Activated CD8-positive, alpha-beta memory T cell treated with anti-CD3 and anti-CD28 coated beads for 1 hour (primary cell): ENCODE results near the gene MVB12B.
A peak's percentile ranks its signal among the peaks of the same experiment; 100 is the strongest.

ENCODE experiments used
- DNase-seq, 2 donors: peaks; one replicate each; pipeline ENCODE4 v3.0.0-alpha.2; 2020; ENCODE audit warnings: low read depth in 1 of 2; ENCODE audit errors: extremely low read depth in 1 of 2

MVB12B gene

DNA sequence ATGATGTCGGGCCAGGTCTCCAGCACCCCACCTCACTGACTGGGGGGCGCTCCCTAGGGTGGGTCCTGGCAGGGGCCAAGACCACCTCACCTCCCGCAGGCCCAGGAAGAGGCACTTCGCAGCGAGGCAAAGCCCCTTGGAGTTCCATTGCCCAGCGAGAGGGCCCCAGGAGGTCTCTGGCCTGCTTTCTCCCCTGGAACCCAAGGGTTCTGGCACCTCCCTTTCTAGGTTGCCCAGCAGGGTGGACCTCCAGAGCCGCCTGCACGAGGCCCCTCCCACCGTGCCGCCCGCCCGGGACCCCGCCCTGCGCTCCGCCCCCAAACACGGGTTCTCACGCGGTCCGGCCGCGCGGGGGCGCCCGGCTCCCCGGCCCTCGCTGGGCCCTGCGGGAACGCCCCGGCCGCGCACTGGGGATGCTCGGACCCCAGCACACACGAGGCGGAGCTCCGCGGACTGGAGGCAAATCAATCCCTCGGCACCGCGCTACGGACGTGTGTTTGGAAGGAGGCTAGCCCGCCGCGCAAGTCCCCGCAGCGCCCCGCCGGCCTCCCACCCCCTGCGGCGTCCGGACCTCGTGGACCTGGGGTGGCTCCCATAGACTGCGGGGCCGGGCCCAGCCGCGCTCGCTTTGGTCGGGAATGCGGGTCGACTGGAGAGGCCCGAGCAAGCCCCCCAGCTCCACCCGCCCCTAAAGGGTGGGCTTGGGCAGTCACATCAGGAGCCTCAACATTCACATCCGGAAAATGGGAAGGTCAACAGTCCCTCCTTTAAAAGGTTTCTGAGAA lies 187.6 kb downstream of the MVB12B start:
- DNase-seq: peak in 1 of 2 donors; percentile 38

GRCh38 chr9:126515001-126515872 lies 188.6 kb downstream of the MVB12B start:
- DNase-seq: no peak

GRCh38 chr9:126515873-126516505 lies 189.4 kb downstream of the MVB12B start:
- no peak for DNase-seq

- no peak for DNase-seq
Measured at GRCh38 chr9:126516561-126516935, 189.9 kb downstream of the MVB12B start.

GRCh38 chr9:126516936-126517832 lies 190.6 kb downstream of the MVB12B start:
- no peak for DNase-seq

DNA sequence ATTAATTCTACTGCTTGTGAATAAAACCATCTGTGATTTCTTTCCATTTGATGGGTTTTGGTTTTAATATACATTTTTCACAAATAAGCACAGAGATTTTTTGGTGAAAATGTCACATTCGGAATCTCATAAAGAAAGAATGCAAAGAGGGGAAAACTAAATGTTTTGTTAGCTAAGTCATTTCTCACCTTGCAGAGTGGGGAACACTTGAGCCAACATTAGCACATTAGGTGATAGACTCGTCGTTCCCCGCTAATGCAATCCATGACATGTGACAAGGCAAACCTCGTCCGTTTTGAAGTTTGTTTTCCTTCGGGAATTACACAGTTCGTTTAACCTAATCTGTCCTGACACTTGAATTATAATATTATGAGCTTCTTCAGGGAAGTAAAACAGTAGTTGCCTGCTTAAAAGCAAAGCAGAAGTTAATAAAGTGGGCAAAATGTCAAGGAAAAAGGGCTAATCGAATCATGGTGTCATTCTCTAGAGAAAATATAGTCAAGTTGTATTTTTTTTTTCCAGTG lies 191.3 kb downstream of the MVB12B start:
- no peak for DNase-seq

DNA sequence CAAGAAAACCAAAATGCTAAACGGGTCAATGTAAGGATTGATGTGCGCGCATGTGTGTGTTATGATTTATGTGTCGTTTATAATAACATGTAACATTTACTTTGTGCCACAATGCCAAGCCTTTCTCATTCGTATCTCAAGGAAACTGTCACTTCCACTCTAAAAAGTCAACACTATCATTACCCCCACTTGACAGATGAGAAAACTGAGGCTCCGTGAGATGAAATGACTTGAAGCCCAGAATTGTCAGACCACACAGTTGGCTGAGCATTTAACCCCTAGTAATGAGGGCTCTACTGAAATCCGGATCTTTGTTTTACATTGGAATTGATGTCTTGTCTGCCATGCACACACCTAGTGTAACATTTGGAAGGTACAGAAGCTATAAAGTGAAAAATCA lies 192.1 kb downstream of the MVB12B start:
- no peak for DNase-seq

- no peak for DNase-seq
Measured at GRCh38 chr9:126519660-126520420, 193.2 kb downstream of the MVB12B start.

- DNase-seq: no peak
Measured at GRCh38 chr9:126520453-126520852, 193.8 kb downstream of the MVB12B start.

DNA sequence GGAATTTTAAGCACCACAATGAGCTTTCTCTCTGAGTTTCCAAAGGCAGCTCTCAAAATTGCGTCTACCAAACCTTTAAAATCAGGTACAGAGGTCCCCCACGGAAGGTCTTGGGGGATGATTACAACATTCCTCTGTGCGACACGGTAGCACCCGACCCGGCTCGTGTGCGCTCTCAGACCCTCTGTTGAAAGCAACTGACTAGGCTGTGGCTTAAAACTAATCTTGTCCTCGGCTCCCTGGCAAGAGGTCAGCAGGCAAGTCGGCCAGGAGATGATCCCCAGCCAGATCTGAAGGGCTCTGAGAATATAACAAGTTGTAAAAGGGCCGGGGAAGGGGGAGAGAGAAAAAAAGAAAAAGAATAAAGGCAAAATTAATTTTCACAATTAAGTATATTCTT lies 194.5 kb downstream of the MVB12B start:
- DNase-seq: no peak

GRCh38 chr9:126521551-126521950 lies 194.9 kb downstream of the MVB12B start:
- no peak for DNase-seq

- DNase-seq: no peak
Measured at GRCh38 chr9:126521976-126522590, 195.5 kb downstream of the MVB12B start.

DNA sequence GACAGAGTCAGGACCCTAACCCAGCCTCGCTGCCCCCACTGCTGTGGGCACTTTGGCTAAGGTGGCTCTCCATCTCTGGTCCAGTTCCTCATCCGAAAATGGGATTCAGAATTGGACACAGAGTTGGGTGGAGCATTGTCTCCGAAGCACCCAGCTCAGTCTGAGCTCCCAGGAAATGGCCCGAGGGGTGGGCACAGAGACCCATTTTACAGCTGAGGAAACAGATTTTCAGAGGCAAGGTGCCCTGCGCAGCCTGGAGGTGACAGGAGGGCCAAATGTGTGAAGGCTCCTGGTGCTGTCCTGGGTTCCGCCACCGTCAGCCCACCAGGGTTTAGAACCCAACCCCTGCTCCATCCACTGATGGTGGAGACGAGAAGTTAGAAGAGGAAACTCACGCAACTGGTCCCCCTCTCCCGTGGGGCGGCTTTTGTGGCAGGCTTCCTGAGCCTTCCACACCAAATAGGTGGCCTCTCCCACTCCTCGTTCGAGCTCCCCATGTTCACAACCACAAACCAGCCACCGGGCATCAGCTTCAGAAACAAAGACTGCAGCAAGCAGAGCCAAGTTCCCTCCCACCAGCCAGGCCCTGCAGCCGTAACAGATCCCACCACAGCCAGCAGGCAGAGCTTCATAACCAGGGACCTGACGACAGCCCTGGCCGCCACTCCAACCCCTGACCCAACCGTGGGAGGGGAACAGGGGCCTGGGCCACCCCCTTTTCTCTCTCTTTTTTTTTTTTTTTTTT lies 196.2 kb downstream of the MVB12B start:
- no peak for DNase-seq

- no peak for DNase-seq
Measured at GRCh38 chr9:126523611-126524111, 197.0 kb downstream of the MVB12B start.

GRCh38 chr9:126524353-126525077 lies 197.9 kb downstream of the MVB12B start:
- no peak for DNase-seq

DNA sequence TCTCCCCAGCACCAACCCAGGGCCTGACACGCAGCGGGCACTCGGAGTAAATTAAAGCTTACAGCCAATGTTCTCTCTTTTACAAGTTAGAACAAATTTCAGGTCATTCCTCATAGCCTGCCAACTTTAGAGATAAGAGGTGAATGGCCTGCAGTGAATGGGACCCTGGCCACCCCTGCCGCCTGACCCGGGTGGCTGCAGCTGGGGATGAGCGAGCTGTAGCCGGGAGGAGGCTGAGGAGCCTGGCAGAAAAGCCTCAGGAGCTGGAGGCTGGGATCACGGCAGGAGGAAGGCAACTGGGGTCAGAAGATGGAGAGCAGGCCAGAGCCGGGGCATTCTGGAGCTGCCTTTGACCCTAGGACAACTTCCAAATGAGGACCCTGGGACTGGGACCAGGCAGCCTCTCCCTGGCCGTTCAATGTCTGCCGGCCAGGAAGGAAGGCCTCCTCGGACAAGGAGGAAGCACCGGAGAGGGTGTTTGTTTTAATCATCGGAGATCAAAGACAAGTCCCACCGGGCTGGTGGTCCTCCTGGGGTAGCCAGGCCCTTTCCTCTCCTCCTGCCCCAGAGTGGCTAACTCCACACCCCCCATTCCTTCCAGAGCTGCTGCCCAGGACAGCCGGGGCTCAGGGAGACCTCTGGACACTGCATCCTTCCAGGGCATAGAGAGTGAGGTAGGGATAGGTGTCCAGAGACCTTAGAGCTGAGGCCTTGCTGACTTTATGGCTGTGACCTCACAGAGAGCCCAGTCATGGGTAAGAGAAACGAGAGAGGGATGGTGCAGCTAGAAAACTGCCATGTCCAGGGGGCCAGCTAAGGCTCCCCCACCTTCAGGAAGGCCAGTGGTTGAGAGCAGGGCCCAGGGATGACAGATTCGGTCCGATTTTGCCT lies 199.8 kb downstream of the MVB12B start:
- no peak for DNase-seq
